Tibial nerve (tissue), 4 donors: ENCODE data around the gene SPON1. TPM values are rescaled to one million over a fixed set of nuclear protein-coding genes. Genes with fewer than 3 reads are reported as not detected.

Source experiments
- DNase-seq, 2 donors: peaks; one replicate each; pipeline ENCODE4 v3.0.0-alpha.2; 2019; ENCODE audit warnings: low spot score in 2 of 2
- H3K27ac ChIP-seq, 4 donors: fragments of 200-600 bp; sonication (generic) in 3 of 4; one replicate each; pipeline ENCODE4 v1.5.1; 2017 to 2019; ENCODE audit warnings: mild to moderate bottlenecking in 1 of 4
- H3K27me3 ChIP-seq, 2 donors: fragments of 200-600 bp; sonication (generic) in 1 of 2; one replicate each; pipeline versions ENCODE4 v1.5.1 to v1.6.0; 2017 to 2019
- H3K36me3 ChIP-seq, 3 donors: fragments of 200-600 bp; sonication (generic); one replicate each; pipeline ENCODE4 v1.5.1; 2018 to 2019
- H3K4me1 ChIP-seq, 4 donors: fragments of 200-600 bp; sonication (generic) in 3 of 4; one replicate each; pipeline ENCODE4 v1.5.1; 2017 to 2019
- H3K4me3 ChIP-seq, 4 donors: fragments of 200-600 bp; sonication (generic) in 3 of 4; one replicate each; pipeline ENCODE4 v1.5.1; 2017 to 2019; ENCODE audit warnings: mild to moderate bottlenecking in 1 of 4, moderate library complexity in 1 of 4
- H3K9me3 ChIP-seq, 4 donors: fragments of 200-600 bp; sonication (generic) in 3 of 4; one replicate each; pipeline ENCODE4 v1.5.1; 2017 to 2019
- EP300 ChIP-seq, 2 donors: sonication (generic); formaldehyde crosslinking; IDR thresholded peaks; one replicate each; pipeline ENCODE4 v1.6.1; 2017; ENCODE audit warnings: antibody characterized with exemption in 2 of 2, mild to moderate bottlenecking in 1 of 2
- POLR2A ChIP-seq, 2 donors: fragments of 450-650 bp; IDR thresholded peaks; one replicate each; pipeline ENCODE4 v1.6.1; 2017; ENCODE audit warnings: antibody characterized with exemption in 2 of 2, mild to moderate bottlenecking in 2 of 2, moderate library complexity in 2 of 2
- WGBS, 2 donors: methylation state at CpG; one replicate each; pipeline ENCODE4 v1.1.5; 2018; 5-methylcytosine and 5-hydroxymethylcytosine counted together
- total RNA-seq, 4 donors: library from RNA; depleted of rRNA; stranded (reverse); fragments of >200 nt; gene quantifications; one replicate each; pipeline ENCODE4 v1.1.0, GENCODE V29; 2016
- TF ChIP-seq, protein P1 (sequence below), 5 experiments: fragments of 200-600 bp in 3 of 5; fragments of 450-650 bp in 2 of 5; sonication (generic) in 3 of 5; IDR thresholded peaks; one replicate each; pipeline ENCODE4 v1.5.1; 2016 to 2019; ENCODE audit warnings: antibody characterized with exemption in 5 of 5, mild to moderate bottlenecking in 3 of 5, moderate library complexity in 2 of 5

Gene SPON1
- total RNA-seq, 4 donors from 2014 or later: 13.5 to 33.9 (median 30.2) TPM

DNA sequence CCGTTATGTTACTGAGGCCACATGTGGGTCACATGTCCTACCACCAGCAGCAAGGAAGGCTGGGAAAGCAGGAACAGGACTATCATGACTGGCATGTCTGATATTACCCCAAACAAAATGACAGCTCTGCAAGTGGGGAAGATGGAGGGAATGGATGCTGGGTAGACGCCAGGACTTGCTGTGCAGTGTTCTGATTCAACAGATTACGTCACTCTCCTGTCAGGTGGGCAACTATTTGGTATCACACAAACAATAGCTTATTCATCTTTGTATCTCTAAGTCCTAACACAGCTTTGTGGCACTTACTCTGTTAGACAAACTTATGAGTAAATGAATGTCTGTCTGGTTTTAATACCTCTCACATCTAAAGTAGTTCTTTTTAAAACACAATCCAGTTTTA lies 105.2 kb downstream of the SPON1 start:
- WGBS, 2 donors: 58 to 73% methylated on average over 3 of the region's 3 CpGs
- Histone ChIP-seq H3K9me3 (no peaks in the 10 kb centered on the region), H3K36me3 (no peaks in the 10 kb centered on the region), H3K4me3 (no peak overlapping the region), H3K4me1 (no peaks in the 10 kb centered on the region), H3K27ac (no peak overlapping the region), H3K27me3 (no peaks in the 10 kb centered on the region)
- TF ChIP-seq POLR2A (IDR thresholded peaks at IDR 0.05): no peak
- no peak for DNase-seq

DNA sequence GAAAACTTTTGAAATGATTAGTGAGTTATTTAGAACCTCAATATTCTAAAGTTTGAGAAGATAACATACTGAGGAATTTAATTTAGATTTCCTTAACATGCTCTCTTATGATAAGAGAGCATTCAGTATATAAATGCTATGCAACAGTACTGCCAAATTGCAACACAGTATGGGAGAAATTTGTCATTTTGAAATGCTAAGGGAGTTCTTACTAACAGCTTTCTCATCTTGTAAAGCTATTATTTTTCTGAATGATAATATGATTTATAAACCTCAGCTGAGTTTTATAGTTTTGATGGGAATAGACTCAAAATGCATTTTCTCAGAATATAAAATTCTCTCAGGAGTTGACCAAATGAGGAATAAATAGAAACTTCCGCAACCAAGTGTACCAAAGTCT lies 108.4 kb downstream of the SPON1 start:
- DNase-seq: no peak
- no peaks in the 10 kb centered on the region for H3K9me3 ChIP-seq
- no peaks in the 10 kb centered on the region for H3K27me3 ChIP-seq
- no peak for TF ChIP-seq POLR2A (IDR thresholded peaks at IDR 0.05)
- no peak for TF ChIP-seq EP300 (IDR thresholded peaks at IDR 0.05)
- TF ChIP-seq, protein P1, sequence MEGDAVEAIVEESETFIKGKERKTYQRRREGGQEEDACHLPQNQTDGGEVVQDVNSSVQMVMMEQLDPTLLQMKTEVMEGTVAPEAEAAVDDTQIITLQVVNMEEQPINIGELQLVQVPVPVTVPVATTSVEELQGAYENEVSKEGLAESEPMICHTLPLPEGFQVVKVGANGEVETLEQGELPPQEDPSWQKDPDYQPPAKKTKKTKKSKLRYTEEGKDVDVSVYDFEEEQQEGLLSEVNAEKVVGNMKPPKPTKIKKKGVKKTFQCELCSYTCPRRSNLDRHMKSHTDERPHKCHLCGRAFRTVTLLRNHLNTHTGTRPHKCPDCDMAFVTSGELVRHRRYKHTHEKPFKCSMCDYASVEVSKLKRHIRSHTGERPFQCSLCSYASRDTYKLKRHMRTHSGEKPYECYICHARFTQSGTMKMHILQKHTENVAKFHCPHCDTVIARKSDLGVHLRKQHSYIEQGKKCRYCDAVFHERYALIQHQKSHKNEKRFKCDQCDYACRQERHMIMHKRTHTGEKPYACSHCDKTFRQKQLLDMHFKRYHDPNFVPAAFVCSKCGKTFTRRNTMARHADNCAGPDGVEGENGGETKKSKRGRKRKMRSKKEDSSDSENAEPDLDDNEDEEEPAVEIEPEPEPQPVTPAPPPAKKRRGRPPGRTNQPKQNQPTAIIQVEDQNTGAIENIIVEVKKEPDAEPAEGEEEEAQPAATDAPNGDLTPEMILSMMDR (IDR thresholded peaks at IDR 0.05): no peak
- WGBS, 2 donors: 84 to 86% methylated on average over 1 of the region's 1 CpG
- H3K36me3 ChIP-seq: no peaks in the 10 kb centered on the region
- no peak overlapping the region for H3K4me3 ChIP-seq
- no peak overlapping the region for H3K27ac ChIP-seq
- no peaks in the 10 kb centered on the region for H3K4me1 ChIP-seq

- peak in 1 of 2 donors; percentile 17 for TF ChIP-seq EP300 (IDR thresholded peaks at IDR 0.05)
- TF ChIP-seq, protein P1 (IDR thresholded peaks at IDR 0.05): no peak
- H3K4me1 ChIP-seq: no peaks in the 10 kb centered on the region
- no peak overlapping the region for H3K4me3 ChIP-seq
- no peaks in the 10 kb centered on the region for H3K36me3 ChIP-seq
- H3K27ac ChIP-seq: no peak overlapping the region
- peak in 1 of 2 donors; percentile 24 for DNase-seq
- no peaks in the 10 kb centered on the region for H3K27me3 ChIP-seq
- H3K9me3 ChIP-seq: no peaks in the 10 kb centered on the region
- WGBS, 2 donors: 84 to 86% methylated on average over 1 of the region's 1 CpG
Observed at GRCh38 chr11:14073849-14074476, 111.4 kb downstream of the SPON1 start.

DNA sequence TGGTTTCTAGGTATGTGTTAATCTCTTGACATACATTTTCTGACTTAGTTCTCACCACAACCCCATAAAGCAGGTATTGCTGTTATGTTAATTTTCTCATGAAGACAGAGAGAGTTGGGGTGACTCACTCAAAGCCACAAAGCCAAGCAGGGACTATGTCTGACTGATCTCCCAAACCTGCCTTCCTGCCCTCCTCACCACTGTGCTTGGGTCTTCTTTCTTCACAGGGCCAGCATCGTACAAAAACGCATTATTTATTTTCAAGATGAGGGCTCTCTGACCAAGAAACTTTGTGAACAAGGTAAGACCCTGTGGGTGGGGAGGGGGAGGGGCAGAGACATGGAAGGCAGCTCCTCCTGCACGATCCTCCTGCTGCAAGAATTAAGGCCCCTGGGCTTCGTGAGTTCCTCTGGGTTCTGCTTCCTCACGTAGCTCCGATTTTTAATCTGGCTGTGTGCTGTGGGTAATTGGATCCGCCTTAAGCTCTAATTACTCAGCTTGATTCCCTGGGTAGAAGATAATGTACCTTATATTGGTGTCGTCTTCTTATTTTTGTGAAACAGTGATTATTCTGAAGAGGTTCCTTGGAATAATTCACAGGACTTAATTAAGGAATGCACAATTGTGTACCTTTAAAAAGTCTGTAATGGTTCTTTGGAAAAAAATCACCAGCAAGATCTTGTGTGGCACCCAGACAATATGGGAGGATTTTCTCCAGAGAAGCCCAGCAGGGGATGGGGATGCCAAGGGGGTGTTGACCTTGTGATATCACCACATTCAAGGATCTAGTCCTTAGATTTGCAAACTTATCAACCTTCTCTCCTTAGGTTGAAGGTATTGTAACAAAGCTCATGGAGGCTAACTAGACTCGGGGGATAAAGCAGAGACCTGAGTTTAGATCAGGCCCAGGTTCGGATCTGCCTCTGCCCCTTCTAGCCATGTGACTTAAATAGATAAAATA lies 112.9 kb downstream of the SPON1 start:
- Histone ChIP-seq H3K9me3 (no peaks in the 10 kb centered on the region), H3K27me3 (no peaks in the 10 kb centered on the region), H3K36me3 (no peaks in the 10 kb centered on the region), H3K4me1 (no peaks in the 10 kb centered on the region), H3K4me3 (no peak overlapping the region), H3K27ac (no peak overlapping the region)
- TF ChIP-seq POLR2A (IDR thresholded peaks at IDR 0.05) (no peak), EP300 (IDR thresholded peaks at IDR 0.05) (no peak)
- TF ChIP-seq, protein P1 (IDR thresholded peaks at IDR 0.05): no peak
- no peak for DNase-seq
- WGBS, 2 donors: 87 to 88% methylated on average over 10 of the region's 10 CpGs

GRCh38 chr11:14079011-14079410 lies 116.5 kb downstream of the SPON1 start:
- H3K27me3 ChIP-seq: no peaks in the 10 kb centered on the region
- no peaks in the 10 kb centered on the region for H3K36me3 ChIP-seq
- no peaks in the 10 kb centered on the region for H3K9me3 ChIP-seq
- peaks cover 0 to 8% (median 0%) of the 10 kb centered on the region in 4 donors for H3K4me1 ChIP-seq
- H3K27ac ChIP-seq: no peak overlapping the region
- WGBS, 2 donors: 30 to 42% methylated on average over 4 of the region's 4 CpGs
- DNase-seq: no peak
- no peak overlapping the region for H3K4me3 ChIP-seq
- TF ChIP-seq, protein P1 (IDR thresholded peaks at IDR 0.05): no peak
- TF ChIP-seq POLR2A (IDR thresholded peaks at IDR 0.05) (no peak), EP300 (IDR thresholded peaks at IDR 0.05) (no peak)
